Neural cell (in vitro differentiated cells): ENCODE results near the gene PARP9.

Experiments
- CTCF ChIP-seq: fragments of 450-650 bp; IDR thresholded peaks from 2 replicates; pipeline ENCODE4 v1.5.1; 2014; ENCODE audit warnings: antibody characterized with exemption, mild to moderate bottlenecking, moderate library complexity; ENCODE audit not compliant: poor library complexity, severe bottlenecking
- EZH2 ChIP-seq: fragments of 200-600, 300-800 bp; shearing (Covaris generic), sonication (generic); IDR thresholded peaks from 2 replicates; pipeline ENCODE4 v1.6.1; 2014; ENCODE audit warnings: antibody characterized with exemption, low read length, borderline replicate concordance, mild to moderate bottlenecking; ENCODE audit not compliant: insufficient read depth, poor library complexity, severe bottlenecking
- MXI1 ChIP-seq: fragments of 450-650 bp; conservative IDR thresholded peaks from 2 replicates; pipeline ENCODE4 v1.6.1; 2014; ENCODE audit warnings: antibody characterized with exemption, mild to moderate bottlenecking; ENCODE audit not compliant: poor library complexity, severe bottlenecking
- REST ChIP-seq: IDR thresholded peaks from 2 replicates; pipeline ENCODE4 v1.6.1; 2012; ENCODE audit warnings: borderline replicate concordance

DNA sequence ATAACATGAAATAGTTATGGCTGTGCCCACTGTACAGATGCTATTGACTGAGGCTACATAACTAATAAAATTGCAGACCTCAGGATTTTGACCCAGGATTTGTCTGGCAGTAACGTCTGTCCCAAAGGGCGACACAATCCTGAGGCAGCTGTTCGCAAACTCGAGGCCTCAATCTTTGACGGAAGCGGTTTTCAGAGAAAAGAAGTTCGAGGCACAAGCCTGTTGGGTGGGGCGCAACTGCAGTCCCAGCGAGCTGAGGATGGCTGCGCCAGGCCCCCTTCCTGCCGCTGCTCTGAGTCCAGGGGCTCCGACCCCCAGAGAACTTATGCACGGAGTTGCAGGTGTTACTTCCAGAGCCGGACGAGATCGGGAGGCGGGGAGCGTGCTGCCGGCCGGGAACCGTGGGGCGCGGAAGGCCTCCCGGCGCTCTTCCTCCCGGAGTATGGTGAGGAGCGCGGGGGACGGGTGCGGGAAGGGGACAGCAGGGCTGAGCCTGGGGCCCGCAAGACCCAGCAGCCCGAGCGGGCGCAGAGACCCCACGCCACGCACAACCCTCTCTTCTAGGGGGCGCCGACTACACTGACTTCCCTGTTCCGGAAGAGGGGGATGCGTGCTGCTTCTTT is 13.4 kb upstream of the PARP9 start, which contains the start of gene PARP15:
- TF ChIP-seq CTCF (no peak), REST (no peak), MXI1 (no peak), EZH2 (no peak)
